ENCODE results near the gene ARFGAP2.

GRCh38 chr11:47183031-47183856 is 6.6 kb upstream of the ARFGAP2 start:
- TF ChIP-seq FOXM1 (IDR thresholded peaks at IDR 0.05; ENCODE audit: borderline replicate concordance) (no peak), LEF1 (IDR thresholded peaks at IDR 0.05; ENCODE audit: borderline replicate concordance) (no peak), SUZ12 (IDR thresholded peaks at IDR 0.05) (no peak), BHLHE40 (IDR thresholded peaks at IDR 0.05; ENCODE audit: borderline replicate concordance) (no peak), SP1 (IDR thresholded peaks at IDR 0.05) (no peak), TARDBP (IDR thresholded peaks at IDR 0.05) (no peak), PKNOX1 (IDR thresholded peaks at IDR 0.05) (no peak), ZNF384 (IDR thresholded peaks at IDR 0.05) (no peak), ARNT (IDR thresholded peaks at IDR 0.05) (no peak), NFRKB (IDR thresholded peaks at IDR 0.05) (no peak), ELF4 (IDR thresholded peaks at IDR 0.05) (no peak), FOXK2 (IDR thresholded peaks at IDR 0.05) (no peak), CTBP1 (IDR thresholded peaks at IDR 0.05; ENCODE audit: borderline replicate concordance) (no peak)

Measured in HEK293T (cell line).